NOMO-1 (cell line): Measurements from ENCODE around the gene OPN4.

Experiments
- DNase-seq, 2 experiments: peaks; one replicate each; lab custom pipeline; 2025; ENCODE audit not compliant: unreplicated experiment in 2 of 2; lab: John Stamatoyannopoulos, UW

Gene OPN4

GRCh38 chr10:86698207-86698940 is 44.0 kb downstream of the OPN4 start:
- no peak for DNase-seq

- no peak for DNase-seq
Measured at GRCh38 chr10:86699125-86699524, 44.8 kb downstream of the OPN4 start.

GRCh38 chr10:86699541-86699940 is 45.2 kb downstream of the OPN4 start:
- no peak for DNase-seq

GRCh38 chr10:86699991-86700840 is 45.9 kb downstream of the OPN4 start:
- DNase-seq = no peak

- DNase-seq = no peak
Measured at GRCh38 chr10:86700851-86701617, 46.7 kb downstream of the OPN4 start.

- no peak for DNase-seq
Measured at GRCh38 chr10:86703176-86703575, 48.8 kb downstream of the OPN4 start.

GRCh38 chr10:86705139-86705538 is 50.8 kb downstream of the OPN4 start:
- no peak for DNase-seq

GRCh38 chr10:86705905-86706304 is 51.6 kb downstream of the OPN4 start:
- no peak for DNase-seq

- DNase-seq = no peak
Measured at GRCh38 chr10:86706401-86706841, 52.1 kb downstream of the OPN4 start.

GRCh38 chr10:86706977-86707376 is 52.6 kb downstream of the OPN4 start:
- DNase-seq = no peak

GRCh38 chr10:86707505-86707904 is 53.2 kb downstream of the OPN4 start:
- no peak for DNase-seq

- no peak for DNase-seq
Measured at GRCh38 chr10:86708068-86708782, 53.9 kb downstream of the OPN4 start.

- DNase-seq = no peak
Measured at GRCh38 chr10:86708783-86709380, 54.5 kb downstream of the OPN4 start.

- DNase-seq = no peak
Measured at GRCh38 chr10:86709396-86710185, 55.2 kb downstream of the OPN4 start.

GRCh38 chr10:86710987-86711512 is 56.7 kb downstream of the OPN4 start:
- peak; percentile 85 to 95 for DNase-seq

GRCh38 chr10:86711513-86712316 is 57.4 kb downstream of the OPN4 start:
- DNase-seq = peak; percentile 22 to 35

- DNase-seq = no peak
Measured at GRCh38 chr10:86712317-86712707, 58.0 kb downstream of the OPN4 start.

- DNase-seq = no peak
Measured at GRCh38 chr10:86715156-86715795, 60.9 kb downstream of the OPN4 start.
